Fibroblast of villous mesenchyme (primary cell): Measurements from ENCODE around the gene KCNQ1. TPM values are rescaled to one million over a fixed set of nuclear protein-coding genes. Genes with fewer than 3 reads are reported as not detected.

Experiments
- DNase-seq: peaks from one replicate; pipeline ENCODE4 v3.0.0-alpha.2; 2010; ENCODE audit warnings: low read depth
- H3K4me3 ChIP-seq: 2 replicates; pipeline ENCODE4 v1.5.1; 2011; ENCODE audit warnings: low read depth, mild to moderate bottlenecking, low read length
- CTCF ChIP-seq: IDR thresholded peaks from 2 replicates; pipeline ENCODE4 v1.5.1; 2012; ENCODE audit warnings: low read depth, mild to moderate bottlenecking, low read length; ENCODE audit not compliant: insufficient read depth
- total RNA-seq: library from RNA; depleted of rRNA; stranded (reverse); fragments of >200 nt; gene quantifications from 2 replicates; pipeline ENCODE4 v1.2.3, GENCODE V29; 2012

KCNQ1 gene
- total RNA-seq, 1 donor, result not detected

- no peak overlapping the region for H3K4me3 ChIP-seq
- DNase-seq, result no peak
- no peak for TF ChIP-seq CTCF
Measured at GRCh38 chr11:2404735-2405196, 40.0 kb upstream of the KCNQ1 start.

DNA sequence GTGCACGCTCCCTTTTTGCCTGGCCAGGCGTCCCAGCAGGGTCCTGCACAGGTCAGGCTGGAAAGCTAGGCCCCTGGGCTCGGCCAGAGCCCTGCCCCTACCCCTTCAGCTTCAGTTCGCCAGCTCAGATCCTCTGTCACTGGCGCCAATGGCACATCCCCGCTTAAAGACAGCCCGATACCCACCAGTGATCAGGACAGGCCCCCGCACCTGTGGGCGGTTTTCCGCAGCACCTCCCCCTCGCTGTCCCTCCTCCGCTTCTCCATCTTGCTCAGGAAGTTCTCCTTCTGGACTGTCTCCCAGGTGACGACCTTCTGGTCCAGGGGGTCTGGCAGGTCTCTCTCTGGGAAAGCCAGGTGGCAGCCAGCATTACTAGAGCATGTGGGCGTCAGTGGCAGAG, 38.4 kb upstream of the KCNQ1 start:
- no peak for DNase-seq
- no peak overlapping the region for H3K4me3 ChIP-seq
- no peak for TF ChIP-seq CTCF

- H3K4me3 ChIP-seq, result no peak overlapping the region
- TF ChIP-seq CTCF, result no peak
- DNase-seq, result no peak
Measured at GRCh38 chr11:2406878-2407410, 37.9 kb upstream of the KCNQ1 start.

GRCh38 chr11:2408671-2409070, 36.1 kb upstream of the KCNQ1 start:
- TF ChIP-seq CTCF, result no peak
- H3K4me3 ChIP-seq, result no peak overlapping the region
- no peak for DNase-seq

- DNase-seq, result no peak
- H3K4me3 ChIP-seq, result no peak overlapping the region
- TF ChIP-seq CTCF, result no peak
Measured at GRCh38 chr11:2409126-2409525, 35.7 kb upstream of the KCNQ1 start.

DNA sequence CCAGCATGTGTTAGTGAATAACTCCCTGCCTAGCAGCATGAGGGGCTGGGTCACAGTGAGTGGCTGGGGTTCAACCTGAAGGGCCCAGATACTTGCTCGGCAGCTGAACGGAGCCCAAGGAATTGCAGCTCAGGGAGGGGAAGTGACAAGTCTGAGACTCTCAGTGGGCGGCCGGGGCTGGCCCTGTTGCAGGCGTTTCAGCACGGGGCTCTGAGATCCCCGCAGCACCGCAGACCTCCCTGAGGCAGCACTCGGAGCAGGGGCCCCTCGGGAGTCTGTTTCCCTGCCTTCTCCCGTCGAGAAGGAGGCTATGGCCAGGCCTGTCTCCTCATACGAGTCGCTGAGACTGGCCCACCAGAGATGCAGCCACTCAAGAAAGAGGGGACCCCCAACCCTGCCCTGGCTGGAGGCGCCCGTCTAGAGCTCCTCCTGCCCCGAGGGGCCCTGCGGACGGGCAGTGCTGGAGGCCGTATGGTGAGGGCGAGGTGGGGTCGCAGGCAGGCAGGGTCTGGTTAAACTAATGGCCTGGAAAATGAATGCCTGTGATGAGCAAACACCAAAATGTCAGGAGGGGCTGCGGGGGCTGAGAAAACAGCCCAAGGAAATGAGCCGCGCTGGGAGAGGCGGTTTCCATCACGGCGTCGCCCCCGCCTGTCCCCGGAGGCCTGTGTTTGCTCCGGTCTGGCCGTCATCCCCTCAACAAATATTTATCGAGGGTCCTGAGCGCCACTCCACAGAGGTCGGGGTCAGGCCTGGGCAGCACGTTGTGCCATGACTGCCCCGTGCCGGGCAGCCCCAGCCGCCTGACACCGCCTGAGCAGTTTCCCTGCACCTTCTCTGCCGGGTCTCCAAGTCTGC, 35.0 kb upstream of the KCNQ1 start:
- no peak overlapping the region for H3K4me3 ChIP-seq
- no peak for DNase-seq
- TF ChIP-seq CTCF, result no peak

- no peak overlapping the region for H3K4me3 ChIP-seq
Measured at GRCh38 chr11:2410616-2411015, 34.2 kb upstream of the KCNQ1 start.

More at GRCh38 chr11:2410616-2411015, 34.2 kb upstream of the KCNQ1 start:
- TF ChIP-seq CTCF, result no peak
- no peak for DNase-seq
